ENCODE results near the gene MTPN. TPM values are rescaled to one million over a fixed set of nuclear protein-coding genes. Genes with fewer than 3 reads are reported as not detected.

MTPN gene
- total and polyA plus RNA-seq, 8 donors, result 33.2 to 99.3 (median 59.4) TPM

GRCh38 chr7:135904282-135904681 is 72.9 kb downstream of the MTPN start:
- Histone ChIP-seq H3K27me3 (no peaks in the 10 kb centered on the region), H3K27ac (no peak overlapping the region), H3K9me3 (no peaks in the 10 kb centered on the region), H3K4me1 (no peaks in the 10 kb centered on the region), H3K4me3 (no peak overlapping the region), H3K36me3 (no peaks in the 10 kb centered on the region)
- intact Hi-C loops (cut with DNase I; ENCODE audit: low total_unique reads), result no loop called here
- no peak for DNase-seq
- 67 to 79% (median 69%) methylated on average over 3 of the region's 3 CpGs for WGBS, 5 donors
- TF ChIP-seq POLR2A (IDR thresholded peaks at IDR 0.05) (no peak), POLR2AphosphoS5 (IDR thresholded peaks at IDR 0.05) (no peak), CTCF (IDR thresholded peaks at IDR 0.05) (no peak), EP300 (IDR thresholded peaks at IDR 0.05) (no peak)

DNA sequence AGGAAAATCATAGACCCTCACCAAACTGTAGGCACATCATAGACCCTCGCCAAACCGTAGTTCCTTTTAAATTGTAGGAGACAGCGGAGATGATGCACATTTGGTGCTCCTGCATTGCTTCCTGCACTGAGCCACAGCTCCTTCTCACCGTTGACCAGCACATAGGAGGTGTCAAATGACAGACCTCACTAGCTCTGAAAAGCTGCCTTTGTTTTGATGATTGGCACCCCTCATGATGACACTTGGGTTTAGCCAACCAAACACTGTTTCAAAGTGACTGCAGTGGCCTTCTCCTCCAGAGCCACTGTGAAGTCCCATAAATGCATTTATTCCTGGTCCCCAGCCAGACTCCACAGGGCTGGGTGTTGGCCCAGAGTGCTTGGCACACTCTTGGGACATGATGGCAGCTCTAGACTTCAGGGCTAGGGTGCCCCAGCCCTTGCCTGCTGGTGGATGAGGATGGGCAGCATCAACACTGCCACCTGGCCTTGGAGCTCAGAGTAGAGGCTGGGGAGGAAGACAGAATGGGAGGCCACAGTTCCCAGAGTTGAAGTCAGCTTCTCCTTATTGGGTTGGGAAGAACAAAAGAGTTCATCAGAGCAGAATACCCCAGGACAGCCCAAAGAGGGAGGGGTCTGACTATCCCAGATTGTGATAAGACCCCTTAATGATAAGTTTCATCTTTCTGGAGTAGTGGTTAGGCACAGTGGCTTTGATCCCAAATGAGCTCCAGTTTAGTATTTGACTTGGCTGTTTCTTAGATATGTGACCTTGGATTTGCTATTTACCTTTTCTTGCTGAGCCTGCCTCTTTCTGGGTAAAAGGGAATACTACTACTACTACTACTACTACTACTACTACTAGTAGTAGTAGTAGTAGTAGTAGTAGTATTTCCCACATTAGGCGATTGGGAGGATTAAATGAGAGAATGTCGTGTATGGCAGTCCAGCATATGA is 75.3 kb downstream of the MTPN start:
- intact Hi-C loops (cut with DNase I; ENCODE audit: low total_unique reads), result no loop called here
- H3K27ac ChIP-seq, result no peak overlapping the region
- H3K36me3 ChIP-seq, result no peaks in the 10 kb centered on the region
- H3K27me3 ChIP-seq, result no peaks in the 10 kb centered on the region
- no peaks in the 10 kb centered on the region for H3K4me1 ChIP-seq
- TF ChIP-seq POLR2AphosphoS5 (IDR thresholded peaks at IDR 0.05) (no peak), CTCF (IDR thresholded peaks at IDR 0.05) (no peak), POLR2A (IDR thresholded peaks at IDR 0.05) (no peak), EP300 (IDR thresholded peaks at IDR 0.05) (no peak)
- no peak for DNase-seq
- no peak overlapping the region for H3K4me3 ChIP-seq
- no peaks in the 10 kb centered on the region for H3K9me3 ChIP-seq
- WGBS, 5 donors, result 71 to 93% (median 83%) methylated on average over 6 of the region's 6 CpGs

DNA sequence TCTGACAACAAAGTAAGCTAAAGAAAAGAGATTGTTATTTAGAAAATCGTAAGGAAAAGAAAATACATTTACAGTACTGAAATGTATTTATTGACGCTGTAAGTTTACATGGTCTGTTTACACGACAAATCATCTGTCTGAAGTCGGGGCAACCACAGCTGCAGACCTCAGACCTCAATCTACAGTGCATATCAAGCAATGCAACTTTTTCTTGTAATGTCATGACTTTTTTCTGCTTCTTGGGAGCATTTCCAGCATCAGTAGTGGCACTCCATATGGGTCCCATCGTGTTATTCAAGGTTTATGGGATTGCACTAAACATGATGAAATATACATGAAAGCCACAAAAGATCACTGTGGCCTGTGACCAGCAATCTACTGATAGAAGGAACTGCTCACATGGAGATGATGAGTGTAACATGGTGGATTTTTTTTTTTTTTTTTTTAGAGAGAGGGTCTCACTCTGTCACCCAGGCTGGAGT is 77.1 kb downstream of the MTPN start:
- 58 to 75% (median 70%) methylated on average over 5 of the region's 5 CpGs for whole genome bisulfite sequencing, 5 donors
- no peak overlapping the region for H3K4me3 ChIP-seq
- no peak for TF ChIP-seq EP300 (IDR thresholded peaks at IDR 0.05)
- no peak for TF ChIP-seq CTCF (IDR thresholded peaks at IDR 0.05)
- no peaks in the 10 kb centered on the region for H3K9me3 ChIP-seq
- no peaks in the 10 kb centered on the region for H3K4me1 ChIP-seq
- no peak for DNase-seq
- intact Hi-C loops (cut with DNase I; ENCODE audit: low total_unique reads), result no loop called here
- no peak overlapping the region for H3K27ac ChIP-seq
- H3K36me3 ChIP-seq, result no peaks in the 10 kb centered on the region
- no peaks in the 10 kb centered on the region for H3K27me3 ChIP-seq

- Histone ChIP-seq H3K36me3 (no peaks in the 10 kb centered on the region), H3K4me3 (no peak overlapping the region), H3K27ac (no peak overlapping the region), H3K27me3 (no peaks in the 10 kb centered on the region), H3K9me3 (no peaks in the 10 kb centered on the region), H3K4me1 (no peaks in the 10 kb centered on the region)
- intact Hi-C loops (cut with DNase I; ENCODE audit: low total_unique reads), result no loop called here
- TF ChIP-seq POLR2A (IDR thresholded peaks at IDR 0.05) (no peak), EP300 (IDR thresholded peaks at IDR 0.05) (no peak), POLR2AphosphoS5 (IDR thresholded peaks at IDR 0.05) (no peak), CTCF (IDR thresholded peaks at IDR 0.05) (no peak)
- DNase-seq, result no peak
- 58 to 75% (median 73%) methylated on average over 6 of the region's 6 CpGs for WGBS, 5 donors
These were observed 77.6 kb downstream of the MTPN start for GRCh38 chr7:135899458-135900064.
